B cell (primary cell): ENCODE data around the gene CDH20. TPM values are rescaled to one million over a fixed set of nuclear protein-coding genes. Genes with fewer than 3 reads are reported as not detected.

Experiments used
- ATAC-seq: fragments of 200-7000 bp; cut with Tn5 transposase; one replicate; pipeline ENCODE4 v1.10.0; 2021; ENCODE audit warnings: low read depth, mild to moderate bottlenecking, moderate number of reproducible peaks, moderate library complexity
- CTCF ChIA-PET: fragments of 350-600 bp; sonication (Branson Sonifier 250); formaldehyde crosslinking; loops from one replicate; lab custom pipeline; 2021; ENCODE audit warnings: antibody characterized with exemption, inconsistent platforms; lab: Charles Lee
- POLR2A ChIA-PET: fragments of 350-600 bp; sonication (Branson Sonifier 250); formaldehyde crosslinking; loops from one replicate; lab custom pipeline; 2021; ENCODE audit warnings: antibody characterized with exemption; lab: Charles Lee
- DNase-seq: peaks from one replicate; pipeline ENCODE4 v3.0.0; 2013
- H2AFZ ChIP-seq: 2 replicates; pipeline ENCODE4 v1.6.1; 2012; ENCODE audit warnings: mild to moderate bottlenecking, low read depth, low read length; ENCODE audit not compliant: insufficient read depth, poor library complexity, severe bottlenecking
- H3K27ac ChIP-seq, 2 donors: 1 replicate in 1 of 2; 2 replicates in 1 of 2; pipeline ENCODE4 v1.5.1; 2012 to 2013; ENCODE audit warnings: low read length in 2 of 2, mild to moderate bottlenecking in 2 of 2, moderate library complexity in 1 of 2
- H3K27me3 ChIP-seq, 4 experiments: fragments of 200-600 bp in 1 of 4; sonication (generic) in 1 of 4; replicated peaks in 1 of 4; 1 replicate in 2 of 4; 2 replicates in 2 of 4; pipeline versions ENCODE4 v1.6.1 to v1.7.0; 2013 to 2016; ENCODE audit warnings: low read length in 3 of 4, mild to moderate bottlenecking in 2 of 4, mixed read lengths in 1 of 4, moderate library complexity in 1 of 4; ENCODE audit not compliant: insufficient read depth in 4 of 4, control insufficient read depth in 3 of 4; ENCODE audit errors: control extremely low read depth in 1 of 4
- H3K36me3 ChIP-seq, 2 experiments: replicated peaks in 1 of 2; 1 replicate in 1 of 2; 2 replicates in 1 of 2; pipeline versions ENCODE4 v1.6.1 to v1.7.1; 2013; ENCODE audit warnings: low read length in 1 of 2; ENCODE audit not compliant: insufficient read depth in 2 of 2, control insufficient read depth in 1 of 2; ENCODE audit errors: control extremely low read depth in 1 of 2, extremely low read depth in 1 of 2
- H3K4me1 ChIP-seq, 2 donors: fragments of 200-600 bp in 1 of 2; sonication (generic) in 1 of 2; 1 replicate in 1 of 2; 2 replicates in 1 of 2; pipeline versions ENCODE4 v1.5.1 to v1.6.1; 2013 to 2017; ENCODE audit warnings: low read length in 2 of 2; ENCODE audit not compliant: control insufficient read depth in 2 of 2, insufficient read depth in 2 of 2
- H3K4me2 ChIP-seq: replicated peaks from 2 replicates; pipeline ENCODE3; 2012; ENCODE audit warnings: mild to moderate bottlenecking, low read depth, low read length; ENCODE audit not compliant: poor library complexity, severe bottlenecking
- H3K4me3 ChIP-seq, 5 experiments: fragments of 200-600 bp in 1 of 5; sonication (generic) in 1 of 5; 1 replicate in 3 of 5; 2 replicates in 2 of 5; pipeline versions ENCODE4 v1.5.1 to v1.7.0; 2011 to 2016; ENCODE audit warnings: low read length in 4 of 5, mild to moderate bottlenecking in 4 of 5, low read depth in 2 of 5, control low read depth in 1 of 5, moderate library complexity in 1 of 5; ENCODE audit not compliant: insufficient read depth in 1 of 5; ENCODE audit errors: control extremely low read depth in 1 of 5, extremely low read depth in 1 of 5
- H3K79me2 ChIP-seq: fragments of 200-600 bp; sonication (generic); one replicate; pipeline ENCODE4 v1.6.0; 2016; ENCODE audit warnings: low read length; ENCODE audit not compliant: control insufficient read depth, insufficient read depth
- H3K9ac ChIP-seq: fragments of 200-600 bp; sonication (generic); 2 replicates; pipeline ENCODE4 v1.6.1; 2017; ENCODE audit warnings: mild to moderate bottlenecking, low read length, moderate library complexity
- H3K9me3 ChIP-seq, 3 donors: one replicate each; pipeline versions ENCODE4 v1.6.1 to v1.7.1; 2013; ENCODE audit warnings: low read length in 2 of 3; ENCODE audit not compliant: control insufficient read depth in 2 of 3, insufficient read depth in 1 of 3; ENCODE audit errors: control extremely low read depth in 1 of 3
- H4K20me1 ChIP-seq: 2 replicates; pipeline ENCODE4 v1.6.0; 2012; ENCODE audit warnings: mild to moderate bottlenecking, low read length; ENCODE audit not compliant: insufficient read depth, control insufficient read depth, poor library complexity, severe bottlenecking
- H3K27ac Mint-ChIP-seq: one replicate; pipeline ENCODE4 v1.8.0; 2021; ENCODE audit warnings: mixed read lengths
- H3K27me3 Mint-ChIP-seq: one replicate; pipeline ENCODE4 v1.8.0; 2021; ENCODE audit warnings: mixed read lengths
- H3K4me1 Mint-ChIP-seq: one replicate; pipeline ENCODE4 v1.8.0; 2021; ENCODE audit warnings: mixed read lengths
- H3K4me3 Mint-ChIP-seq: one replicate; pipeline ENCODE4 v1.8.0; 2021; ENCODE audit warnings: mixed read lengths
- H3K9me3 Mint-ChIP-seq: one replicate; pipeline ENCODE4 v1.8.0; 2022; ENCODE audit warnings: mixed read lengths; ENCODE audit not compliant: insufficient read depth
- CTCF ChIP-seq: fragments of 200-600 bp; IDR thresholded peaks from one replicate; pipeline ENCODE4 v1.8.0; 2022; ENCODE audit warnings: antibody characterized with exemption, mild to moderate bottlenecking
- EZH2 ChIP-seq: IDR thresholded peaks from 2 replicates; pipeline ENCODE4 v1.6.1; 2012; ENCODE audit warnings: borderline replicate concordance, low read depth, mild to moderate bottlenecking, moderate library complexity, low read length; ENCODE audit not compliant: insufficient read depth, poor library complexity, severe bottlenecking
- WGBS: methylation state at CpG from one replicate; pipeline ENCODE4 v1.1.5; 2013; ENCODE audit warnings: missing lambda C conversion rate; ENCODE audit not compliant: insufficient coverage; 5-methylcytosine and 5-hydroxymethylcytosine counted together
- intact Hi-C: fragments of 100-400 bp; cut with micrococcal nuclease; formaldehyde crosslinking; loops from one replicate; pipeline ENCODE4 v1.10.0; 2022
- polyA minus RNA-seq: library from RNA; depleted of rRNA, polyadenylated mRNA; stranded (reverse); fragments of >200 nt; gene quantifications from 2 replicates; pipeline ENCODE4 v1.2.3, GENCODE V29; 2012
- polyA plus RNA-seq: library from polyadenylated mRNA; depleted of rRNA; stranded (reverse); fragments of >200 nt; gene quantifications from 2 replicates; pipeline ENCODE4 v1.2.3, GENCODE V29; 2012
- total RNA-seq, 2 donors: library from RNA; stranded (reverse); fragments of 120-200 nt in 1 of 2; gene quantifications; 1 replicate in 1 of 2; 2 replicates in 1 of 2; pipeline versions ENCODE4 v1.2.3 to v1.2.4, GENCODE V29; 2013 to 2022

CDH20 gene
- total RNA-seq, result not detected in 2 replicates
- total RNA-seq (2013), result 0.09 TPM
- 0.09 and 0.23 TPM in 2 replicates for polyA plus RNA-seq
- 0.09 and 0.14 TPM in 2 replicates for polyA minus RNA-seq

GRCh38 chr18:61333271-61333745 is at the start of gene CDH20:
Gene CDH20, plus strand, starts transcription at chr18:61333430.
- no peak within 1 kb of the TSS for H3K27ac Mint-ChIP-seq
- H3K79me2 ChIP-seq, result no peaks in the 10 kb centered on the region
- CTCF ChIA-PET, result no interaction called here
- H3K4me1 ChIP-seq, result no peaks in the 10 kb centered on the region
- intact Hi-C loops, result no loop called here
- TF ChIP-seq EZH2, result no peak
- H3K9me3 ChIP-seq, result peaks cover 0 to 3% (median 0%) of the 10 kb centered on the region in 3 donors
- H3K4me3 Mint-ChIP-seq, result no peak within 1 kb of the TSS
- no peak within 1 kb of the TSS for H2AFZ ChIP-seq
- H4K20me1 ChIP-seq, result no peaks in the 10 kb centered on the region
- H3K36me3 ChIP-seq, result no peaks in the 10 kb centered on the region
- DNase-seq, result no peak
- H3K27ac ChIP-seq, result no peak within 1 kb of the TSS
- H3K9me3 Mint-ChIP-seq, result no peaks in the 10 kb centered on the region
- H3K4me2 ChIP-seq, result no peak within 1 kb of the TSS
- H3K4me1 Mint-ChIP-seq, result peaks cover 1% of the 10 kb centered on the region
- H3K4me3 ChIP-seq, result no peak within 1 kb of the TSS
- WGBS, result 5% methylated on average over 28 of the region's 32 CpGs
- POLR2A ChIA-PET, result no interaction called here
- no peak for ATAC-seq
- H3K9ac ChIP-seq, result no peak within 1 kb of the TSS
- H3K27me3 ChIP-seq, result peaks cover 0 to 27% (median 7%) of the 10 kb centered on the region in 4 experiments
- H3K27me3 Mint-ChIP-seq, result peaks cover 40% of the 10 kb centered on the region

DNA sequence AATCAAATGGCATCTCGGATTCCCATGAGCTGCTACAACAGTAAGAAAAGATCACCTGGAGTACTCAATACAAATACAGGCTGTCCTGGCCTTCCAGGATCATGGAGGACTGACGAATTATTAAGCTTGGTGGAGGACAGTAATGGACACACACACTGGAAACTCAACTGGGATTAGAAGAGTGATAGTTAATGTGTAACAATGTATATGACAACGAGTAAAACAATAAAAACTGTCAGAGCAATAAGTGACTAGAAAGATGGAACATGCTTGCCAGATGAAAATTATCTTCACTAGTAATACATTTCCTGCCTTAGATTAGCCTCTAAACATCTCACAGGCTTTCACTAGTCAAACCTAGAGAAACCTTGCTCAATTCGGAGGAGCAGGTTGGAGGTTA is 49.2 kb upstream of the CDH20 start:
- Histone ChIP-seq H2AFZ (no peak overlapping the region), H3K4me3 (no peak overlapping the region), H3K4me2 (no peak overlapping the region), H3K9ac (no peak overlapping the region), H3K79me2 (no peaks in the 10 kb centered on the region), H3K27ac (no peak overlapping the region), H3K9me3 (peaks cover 0 to 9% (median 0%) of the 10 kb centered on the region in 3 donors), H3K4me1 (no peaks in the 10 kb centered on the region), H3K36me3 (no peaks in the 10 kb centered on the region), H4K20me1 (no peaks in the 10 kb centered on the region), H3K27me3 (no peaks in the 10 kb centered on the region)
- CTCF ChIA-PET, result no interaction called here
- H3K4me3 Mint-ChIP-seq, result no peak overlapping the region
- WGBS, result 100% methylated on average over 1 of the region's 4 CpGs
- ATAC-seq (no peak), DNase-seq (no peak)
- intact Hi-C loops, result no loop called here
- POLR2A ChIA-PET, result no interaction called here
- peaks cover 2% of the 10 kb centered on the region for H3K9me3 Mint-ChIP-seq
- no peaks in the 10 kb centered on the region for H3K27me3 Mint-ChIP-seq
- no peak overlapping the region for H3K27ac Mint-ChIP-seq
- no peaks in the 10 kb centered on the region for H3K4me1 Mint-ChIP-seq
- TF ChIP-seq CTCF (no peak), EZH2 (no peak)
